ENCODE measurements around the gene IQSEC3.

The IQSEC3 gene

GRCh38 chr12:89653-90052 lies 23.1 kb downstream of the IQSEC3 start:
- no peaks in the 10 kb centered on the region for H3K4me1 Mint-ChIP-seq
- H3K36me3 Mint-ChIP-seq: no peaks in the 10 kb centered on the region
- no peaks in the 10 kb centered on the region for H3K27me3 Mint-ChIP-seq
- no peak overlapping the region for H3K27ac Mint-ChIP-seq
- no peak overlapping the region for H3K4me3 Mint-ChIP-seq
- no peaks in the 10 kb centered on the region for H3K9me3 Mint-ChIP-seq

GRCh38 chr12:91213-91612 lies 24.6 kb downstream of the IQSEC3 start:
- no peaks in the 10 kb centered on the region for H3K4me1 Mint-ChIP-seq
- H3K27ac Mint-ChIP-seq: no peak overlapping the region
- H3K9me3 Mint-ChIP-seq: no peaks in the 10 kb centered on the region
- no peak overlapping the region for H3K4me3 Mint-ChIP-seq
- H3K36me3 Mint-ChIP-seq: no peaks in the 10 kb centered on the region
- H3K27me3 Mint-ChIP-seq: peaks cover 2% of the 10 kb centered on the region

DNA sequence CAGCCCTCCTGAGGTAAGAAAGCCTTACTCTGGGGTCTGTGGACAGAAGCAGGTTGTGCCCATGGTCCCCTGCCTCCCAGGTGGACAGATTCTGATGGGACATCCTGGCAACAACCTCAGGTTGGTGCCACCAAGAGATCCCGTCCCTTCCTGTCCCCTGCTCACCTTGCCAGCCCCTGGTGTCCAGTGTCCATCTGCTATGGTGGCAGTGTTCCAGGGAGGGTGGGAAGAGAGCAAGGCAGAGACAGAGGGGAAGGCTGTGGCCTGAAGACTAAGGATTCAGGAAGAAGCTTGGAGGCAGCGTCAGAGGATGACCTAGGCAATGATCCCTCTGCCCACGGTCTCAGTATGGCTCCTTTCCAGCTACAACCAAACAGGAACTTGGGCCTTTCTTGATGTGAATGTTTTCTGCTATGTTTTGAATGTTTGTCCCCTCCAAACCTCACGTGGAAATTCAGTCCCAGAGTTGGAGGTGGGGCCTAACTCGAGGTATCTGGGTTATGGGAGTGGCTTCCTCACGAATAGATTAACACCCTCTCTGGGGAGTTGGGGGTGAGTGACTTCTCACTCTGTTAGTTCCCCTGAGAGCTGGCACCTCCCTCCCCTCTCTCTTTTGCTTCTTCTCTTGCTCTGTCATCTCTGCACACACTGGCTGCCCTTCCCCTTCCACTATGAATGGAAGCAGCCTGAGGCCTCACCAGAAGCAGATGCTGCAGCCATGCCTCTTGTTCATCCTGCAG lies 26.9 kb downstream of the IQSEC3 start:
- no peak overlapping the region for H3K27ac Mint-ChIP-seq
- H3K4me1 Mint-ChIP-seq: no peaks in the 10 kb centered on the region
- H3K9me3 Mint-ChIP-seq: no peaks in the 10 kb centered on the region
- no peak overlapping the region for H3K4me3 Mint-ChIP-seq
- no peaks in the 10 kb centered on the region for H3K36me3 Mint-ChIP-seq
- peaks cover 2% of the 10 kb centered on the region for H3K27me3 Mint-ChIP-seq

DNA sequence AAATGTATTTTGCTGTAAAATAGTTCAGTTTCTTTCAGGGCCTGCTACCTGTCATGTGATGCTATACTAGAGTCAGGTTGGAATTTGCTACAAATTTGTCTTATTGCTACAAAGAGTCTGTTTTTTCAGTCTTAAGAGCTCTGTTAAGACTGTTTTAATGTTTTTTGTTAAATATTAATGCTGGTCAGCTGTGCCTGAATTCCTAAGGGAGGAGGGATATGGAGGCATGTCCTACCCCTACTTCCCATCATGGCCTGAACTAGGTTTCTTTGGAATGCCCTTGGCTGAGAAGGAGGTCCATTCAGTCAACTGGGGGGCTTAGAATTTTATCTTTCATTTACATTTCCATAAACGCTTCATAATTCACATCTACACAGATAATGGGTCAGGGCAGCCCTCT lies 30.0 kb downstream of the IQSEC3 start:
- Mint-ChIP-seq H3K27ac (no peak overlapping the region), H3K27me3 (peaks cover 7% of the 10 kb centered on the region), H3K4me3 (no peak overlapping the region), H3K36me3 (no peaks in the 10 kb centered on the region), H3K4me1 (no peaks in the 10 kb centered on the region), H3K9me3 (no peaks in the 10 kb centered on the region)

DNA sequence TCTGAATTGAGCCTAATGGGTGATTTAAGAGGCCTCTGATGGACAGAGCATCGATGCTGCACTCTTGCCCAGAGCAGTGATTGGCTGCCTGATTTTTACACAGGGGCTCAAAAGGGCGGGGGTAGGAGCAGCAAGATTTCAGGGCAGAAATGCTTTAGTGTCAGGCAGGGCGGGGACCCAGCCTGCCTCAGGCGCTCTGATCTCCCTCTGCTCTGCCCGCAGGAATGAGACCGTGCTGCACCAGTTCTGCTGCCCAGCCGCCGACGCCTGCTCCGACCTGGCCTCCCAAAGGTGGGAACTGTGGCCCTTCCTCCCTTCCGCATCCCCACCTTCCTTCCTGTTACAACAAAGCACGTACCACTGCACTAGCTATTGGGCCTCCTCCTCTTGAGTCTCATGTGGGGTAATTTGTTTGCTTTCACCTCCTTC lies 32.4 kb downstream of the IQSEC3 start:
- Mint-ChIP-seq H3K9me3 (no peaks in the 10 kb centered on the region), H3K27me3 (peaks cover 9% of the 10 kb centered on the region), H3K27ac (no peak overlapping the region), H3K4me1 (peaks cover 2% of the 10 kb centered on the region), H3K4me3 (no peak overlapping the region), H3K36me3 (no peaks in the 10 kb centered on the region)

- H3K27me3 Mint-ChIP-seq: peaks cover 9% of the 10 kb centered on the region
- peaks cover 5% of the 10 kb centered on the region for H3K4me1 Mint-ChIP-seq
- no peaks in the 10 kb centered on the region for H3K9me3 Mint-ChIP-seq
- no peak overlapping the region for H3K27ac Mint-ChIP-seq
- no peaks in the 10 kb centered on the region for H3K36me3 Mint-ChIP-seq
- no peak overlapping the region for H3K4me3 Mint-ChIP-seq
Observed at GRCh38 chr12:99605-100004, 33.0 kb downstream of the IQSEC3 start.

GRCh38 chr12:101969-102878 lies 35.7 kb downstream of the IQSEC3 start:
- Mint-ChIP-seq H3K36me3 (no peaks in the 10 kb centered on the region), H3K9me3 (no peaks in the 10 kb centered on the region), H3K4me3 (no peak overlapping the region), H3K4me1 (peaks cover 5% of the 10 kb centered on the region), H3K27me3 (peaks cover 7% of the 10 kb centered on the region), H3K27ac (no peak overlapping the region)

- Mint-ChIP-seq H3K4me3 (no peak overlapping the region), H3K36me3 (no peaks in the 10 kb centered on the region), H3K27me3 (peaks cover 7% of the 10 kb centered on the region), H3K4me1 (peaks cover 5% of the 10 kb centered on the region), H3K9me3 (no peaks in the 10 kb centered on the region), H3K27ac (no peak overlapping the region)
Observed at GRCh38 chr12:102879-103168, 36.3 kb downstream of the IQSEC3 start.

GRCh38 chr12:103169-103981 lies 36.8 kb downstream of the IQSEC3 start:
- peaks cover 7% of the 10 kb centered on the region for H3K27me3 Mint-ChIP-seq
- no peak overlapping the region for H3K4me3 Mint-ChIP-seq
- no peaks in the 10 kb centered on the region for H3K9me3 Mint-ChIP-seq
- H3K36me3 Mint-ChIP-seq: no peaks in the 10 kb centered on the region
- peaks cover 5% of the 10 kb centered on the region for H3K4me1 Mint-ChIP-seq
- H3K27ac Mint-ChIP-seq: no peak overlapping the region

DNA sequence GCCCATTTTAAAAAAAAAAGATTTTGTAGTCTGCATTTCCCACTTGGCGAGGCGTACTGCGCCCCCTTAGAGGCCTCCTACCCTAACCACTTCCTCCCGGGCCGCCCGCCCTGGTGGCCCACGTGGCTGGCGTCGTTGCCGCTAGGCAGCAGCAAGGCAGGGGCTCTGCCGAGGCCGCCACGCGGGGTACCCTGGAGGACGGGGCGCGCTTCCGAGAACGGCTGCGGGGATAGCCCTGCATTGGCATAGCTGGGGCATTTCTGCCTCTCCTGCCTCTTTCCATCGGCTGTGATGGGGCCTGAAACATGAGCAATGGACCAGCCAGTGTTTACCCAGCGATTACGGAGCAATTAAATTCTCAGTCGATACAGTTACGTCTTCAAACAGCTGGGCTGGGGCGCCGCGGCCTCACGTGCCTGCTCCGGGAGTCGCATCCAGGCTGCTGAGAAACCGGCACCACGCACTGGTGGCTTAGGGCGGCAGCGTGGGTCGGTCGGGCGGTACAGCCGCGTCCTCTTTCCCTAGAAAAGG lies 38.0 kb downstream of the IQSEC3 start:
- peaks cover 5% of the 10 kb centered on the region for H3K27me3 Mint-ChIP-seq
- H3K4me1 Mint-ChIP-seq: peaks cover 11% of the 10 kb centered on the region
- no peaks in the 10 kb centered on the region for H3K9me3 Mint-ChIP-seq
- H3K36me3 Mint-ChIP-seq: no peaks in the 10 kb centered on the region
- H3K27ac Mint-ChIP-seq: no peak overlapping the region
- H3K4me3 Mint-ChIP-seq: no peak overlapping the region

- no peak overlapping the region for H3K27ac Mint-ChIP-seq
- peaks cover 3% of the 10 kb centered on the region for H3K27me3 Mint-ChIP-seq
- H3K36me3 Mint-ChIP-seq: no peaks in the 10 kb centered on the region
- H3K4me1 Mint-ChIP-seq: peaks cover 18% of the 10 kb centered on the region
- H3K9me3 Mint-ChIP-seq: no peaks in the 10 kb centered on the region
- H3K4me3 Mint-ChIP-seq: no peak overlapping the region
Observed at GRCh38 chr12:105696-106095, 39.1 kb downstream of the IQSEC3 start.

GRCh38 chr12:106118-106591 lies 39.6 kb downstream of the IQSEC3 start:
- peaks cover 18% of the 10 kb centered on the region for H3K4me1 Mint-ChIP-seq
- H3K9me3 Mint-ChIP-seq: no peaks in the 10 kb centered on the region

GRCh38 chr12:108594-108993 lies 42.0 kb downstream of the IQSEC3 start:
- Mint-ChIP-seq H3K27ac (no peak overlapping the region), H3K4me3 (no peak overlapping the region), H3K9me3 (no peaks in the 10 kb centered on the region), H3K4me1 (peaks cover 18% of the 10 kb centered on the region), H3K36me3 (no peaks in the 10 kb centered on the region), H3K27me3 (no peaks in the 10 kb centered on the region)

More at GRCh38 chr12:106118-106591, 39.6 kb downstream of the IQSEC3 start:
- Mint-ChIP-seq H3K27ac (no peak overlapping the region), H3K4me3 (no peak overlapping the region), H3K27me3 (peaks cover 3% of the 10 kb centered on the region), H3K36me3 (no peaks in the 10 kb centered on the region)

DNA sequence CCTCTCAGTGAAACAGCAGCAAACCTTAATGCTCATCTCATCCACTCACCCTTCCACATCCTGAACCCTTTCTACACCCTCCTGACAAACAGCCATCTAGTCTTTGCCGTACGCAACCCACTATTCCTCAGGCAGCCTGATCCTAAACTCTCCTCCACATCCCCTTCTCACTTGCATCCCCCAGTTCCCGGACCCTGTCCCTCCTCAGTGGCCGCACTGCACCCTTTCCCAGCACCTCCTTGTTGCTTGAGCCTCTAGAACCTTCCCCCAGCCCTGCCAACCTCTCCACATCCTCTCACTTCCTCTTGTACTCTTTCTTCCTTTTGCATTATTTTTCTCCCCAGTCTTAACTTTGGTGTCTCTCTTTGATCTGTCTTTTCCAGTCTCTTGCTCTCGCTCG lies 42.9 kb downstream of the IQSEC3 start:
- Mint-ChIP-seq H3K4me1 (peaks cover 13% of the 10 kb centered on the region), H3K4me3 (no peak overlapping the region), H3K27ac (no peak overlapping the region), H3K27me3 (peaks cover 2% of the 10 kb centered on the region), H3K9me3 (no peaks in the 10 kb centered on the region), H3K36me3 (no peaks in the 10 kb centered on the region)

GRCh38 chr12:109872-110271 lies 43.3 kb downstream of the IQSEC3 start:
- H3K36me3 Mint-ChIP-seq: no peaks in the 10 kb centered on the region
- H3K4me1 Mint-ChIP-seq: peaks cover 13% of the 10 kb centered on the region
- H3K9me3 Mint-ChIP-seq: no peaks in the 10 kb centered on the region
- peaks cover 2% of the 10 kb centered on the region for H3K27me3 Mint-ChIP-seq
- H3K27ac Mint-ChIP-seq: no peak overlapping the region
- no peak overlapping the region for H3K4me3 Mint-ChIP-seq
